ENCODE measurements around the gene ALDOB.

The ALDOB gene

GRCh38 chr9:101478444-101478843 is 42.9 kb upstream of the ALDOB start:
- no peak for DNase-seq (ENCODE audit: low spot score)
- TF ChIP-seq, protein P1, sequence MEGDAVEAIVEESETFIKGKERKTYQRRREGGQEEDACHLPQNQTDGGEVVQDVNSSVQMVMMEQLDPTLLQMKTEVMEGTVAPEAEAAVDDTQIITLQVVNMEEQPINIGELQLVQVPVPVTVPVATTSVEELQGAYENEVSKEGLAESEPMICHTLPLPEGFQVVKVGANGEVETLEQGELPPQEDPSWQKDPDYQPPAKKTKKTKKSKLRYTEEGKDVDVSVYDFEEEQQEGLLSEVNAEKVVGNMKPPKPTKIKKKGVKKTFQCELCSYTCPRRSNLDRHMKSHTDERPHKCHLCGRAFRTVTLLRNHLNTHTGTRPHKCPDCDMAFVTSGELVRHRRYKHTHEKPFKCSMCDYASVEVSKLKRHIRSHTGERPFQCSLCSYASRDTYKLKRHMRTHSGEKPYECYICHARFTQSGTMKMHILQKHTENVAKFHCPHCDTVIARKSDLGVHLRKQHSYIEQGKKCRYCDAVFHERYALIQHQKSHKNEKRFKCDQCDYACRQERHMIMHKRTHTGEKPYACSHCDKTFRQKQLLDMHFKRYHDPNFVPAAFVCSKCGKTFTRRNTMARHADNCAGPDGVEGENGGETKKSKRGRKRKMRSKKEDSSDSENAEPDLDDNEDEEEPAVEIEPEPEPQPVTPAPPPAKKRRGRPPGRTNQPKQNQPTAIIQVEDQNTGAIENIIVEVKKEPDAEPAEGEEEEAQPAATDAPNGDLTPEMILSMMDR (IDR thresholded peaks at IDR 0.05; ENCODE audit: borderline replicate concordance, control extremely low read depth, extremely low read depth, insufficient read depth, missing control alignments) = no peak
- in situ Hi-C loops (cut with MboI; ENCODE audit: low sequenced_read_pairs, unreplicated experiment) = loop anchor here (5.0 kb wide), 1 partner anchor 49 kb away; no protein-coding TSS in a partner anchor

- DNase-seq (ENCODE audit: low spot score) = no peak
- in situ Hi-C loops (cut with MboI; ENCODE audit: low sequenced_read_pairs, unreplicated experiment) = loop anchor here (5.0 kb wide), 1 partner anchor 50 kb away; no protein-coding TSS in a partner anchor
- TF ChIP-seq, protein P1 (IDR thresholded peaks at IDR 0.05; ENCODE audit: borderline replicate concordance, control extremely low read depth, extremely low read depth, insufficient read depth, missing control alignments) = no peak
Observed at GRCh38 chr9:101477736-101478135, 42.2 kb upstream of the ALDOB start.

DNA sequence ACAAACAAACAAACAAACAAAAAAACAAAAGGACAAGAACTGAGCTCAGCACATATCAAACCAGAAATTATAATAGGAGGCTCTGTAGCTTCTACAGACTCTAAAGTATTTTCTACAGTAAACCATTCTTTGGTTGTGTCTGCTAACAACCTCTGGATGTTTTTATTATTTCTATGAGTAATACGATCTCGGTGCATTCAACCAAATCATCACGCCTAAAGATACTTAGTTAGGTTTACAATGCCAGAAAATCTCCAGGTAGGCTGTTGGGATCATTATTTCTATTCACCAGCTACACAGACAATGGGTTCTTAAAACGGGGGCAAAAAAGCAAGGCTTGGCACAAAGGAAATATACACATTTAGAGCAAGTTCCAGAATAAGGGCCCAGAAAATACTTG is 41.6 kb upstream of the ALDOB start:
- TF ChIP-seq, protein P1 (IDR thresholded peaks at IDR 0.05; ENCODE audit: borderline replicate concordance, control extremely low read depth, extremely low read depth, insufficient read depth, missing control alignments) = no peak
- no peak for DNase-seq (ENCODE audit: low spot score)
- in situ Hi-C loops (cut with MboI; ENCODE audit: low sequenced_read_pairs, unreplicated experiment) = loop anchor here (5.0 kb wide), 1 partner anchor 50 kb away; no protein-coding TSS in a partner anchor

DNA sequence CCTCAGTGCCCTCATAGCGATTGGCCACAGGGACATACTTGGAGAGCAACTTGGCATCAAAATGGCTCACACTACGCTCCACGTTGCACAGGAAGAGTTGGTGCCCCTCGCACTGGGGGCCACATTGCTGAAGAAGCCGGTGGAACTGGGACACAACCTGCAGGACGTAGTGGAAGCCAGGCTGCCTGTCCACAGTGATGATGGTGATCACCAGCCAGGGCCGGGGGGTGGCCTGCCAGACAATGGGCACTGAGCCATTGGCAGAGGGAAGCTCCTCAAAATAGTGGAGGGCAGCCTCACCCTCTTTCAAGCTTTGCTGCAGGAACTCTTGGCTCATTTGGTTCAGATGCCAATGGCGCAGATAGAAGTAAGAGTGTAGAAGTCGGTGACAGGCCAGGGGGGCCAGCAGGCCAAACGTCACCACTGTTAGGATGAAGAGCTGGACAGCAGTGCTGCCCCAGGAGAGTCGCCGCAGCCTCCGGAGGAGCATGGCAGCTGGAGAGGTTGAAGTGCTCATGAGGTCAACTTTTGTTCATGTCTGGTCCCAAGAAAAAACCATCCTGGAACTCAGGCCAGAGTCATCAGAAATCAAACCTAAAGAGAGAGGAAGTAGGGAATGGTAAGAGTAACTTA is 41.1 kb upstream of the ALDOB start:
- in situ Hi-C loops (cut with MboI; ENCODE audit: low sequenced_read_pairs, unreplicated experiment) = loop anchor here (5.0 kb wide), 1 partner anchor 51 kb away; no protein-coding TSS in a partner anchor
- DNase-seq (ENCODE audit: low spot score) = no peak
- TF ChIP-seq, protein P1 (IDR thresholded peaks at IDR 0.05; ENCODE audit: borderline replicate concordance, control extremely low read depth, extremely low read depth, insufficient read depth, missing control alignments) = no peak

DNA sequence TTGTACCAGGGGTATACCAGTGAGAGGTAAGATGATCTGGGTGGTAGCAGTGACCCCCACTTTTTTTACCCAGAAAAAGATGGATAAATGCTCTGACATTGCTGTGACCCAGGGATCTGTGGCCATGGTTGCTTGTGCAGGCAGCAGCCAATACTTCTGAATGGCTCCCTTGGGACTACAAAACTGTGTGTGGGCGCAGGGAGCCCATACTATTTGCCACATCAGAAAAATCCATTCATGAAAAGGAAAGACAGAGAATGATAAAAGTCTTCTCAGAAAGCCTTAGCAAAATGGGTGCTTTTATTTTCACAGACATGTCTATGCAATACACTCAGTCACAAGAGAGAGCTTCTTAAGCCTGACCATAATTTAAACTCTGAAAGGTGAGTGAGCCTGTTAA is 37.3 kb upstream of the ALDOB start:
- in situ Hi-C loops (cut with MboI; ENCODE audit: low sequenced_read_pairs, unreplicated experiment) = no loop called here
- no peak for DNase-seq (ENCODE audit: low spot score)
- TF ChIP-seq, protein P1 (IDR thresholded peaks at IDR 0.05; ENCODE audit: borderline replicate concordance, control extremely low read depth, extremely low read depth, insufficient read depth, missing control alignments) = no peak

DNA sequence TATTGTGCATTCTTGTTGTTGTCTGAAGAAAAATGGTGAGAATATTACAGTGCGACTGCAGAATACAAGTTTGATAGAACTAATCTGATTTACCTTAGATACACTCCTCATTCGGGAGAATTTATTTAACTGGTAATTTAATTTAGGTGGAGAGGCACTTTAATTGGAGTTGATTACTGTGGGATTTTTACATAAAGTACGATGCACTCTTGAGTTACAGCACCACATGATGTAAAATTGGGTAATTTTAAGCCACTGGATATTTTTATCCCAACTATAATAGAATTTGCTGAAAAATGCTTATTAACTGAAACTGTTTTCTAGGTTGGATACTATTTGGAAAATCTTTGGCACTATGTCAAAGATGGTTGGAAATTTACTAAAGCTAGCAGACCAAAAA is 35.4 kb upstream of the ALDOB start:
- no peak for DNase-seq (ENCODE audit: low spot score)
- TF ChIP-seq, protein P1 (IDR thresholded peaks at IDR 0.05; ENCODE audit: borderline replicate concordance, control extremely low read depth, extremely low read depth, insufficient read depth, missing control alignments) = no peak
- in situ Hi-C loops (cut with MboI; ENCODE audit: low sequenced_read_pairs, unreplicated experiment) = no loop called here
